SU-DHL-6 (cell line): Measurements from ENCODE around the gene CD300A.

Experiments used
- H2AFZ ChIP-seq: fragments of 200-600 bp; sonication (generic); 2 replicates; pipeline ENCODE4 v1.6.1; 2014; ENCODE audit warnings: low read depth, mild to moderate bottlenecking, moderate library complexity, mixed read lengths, antibody characterized with exemption, low read length; ENCODE audit not compliant: severe bottlenecking
- H3F3A ChIP-seq: fragments of 200-600 bp; shearing (Covaris generic); 2 replicates; pipeline ENCODE4 v1.6.0; 2016; ENCODE audit warnings: antibody characterized with exemption, mild to moderate bottlenecking; ENCODE audit not compliant: insufficient read depth
- H3K27ac ChIP-seq: fragments of 200-600 bp; sonication (generic); 2 replicates; pipeline ENCODE4 v1.5.1; 2016; ENCODE audit warnings: low read depth, mild to moderate bottlenecking, low read length, moderate library complexity, mixed read lengths
- H3K27me3 ChIP-seq: fragments of 200-600 bp; sonication (generic), shearing (Covaris generic); 2 replicates; pipeline ENCODE4 v1.6.0; 2014; ENCODE audit warnings: mild to moderate bottlenecking, low read length
- H3K36me3 ChIP-seq: fragments of 200-600 bp; sonication (generic); 2 replicates; pipeline ENCODE4 v1.6.1; 2014; ENCODE audit warnings: mild to moderate bottlenecking, low read length, mixed read lengths
- H3K4me2 ChIP-seq: fragments of 300-600, 200-600 bp; shearing (Covaris generic), sonication (generic); 2 replicates; pipeline ENCODE4 v1.6.0; 2014; ENCODE audit warnings: low read length, low read depth, mild to moderate bottlenecking; ENCODE audit not compliant: poor library complexity, severe bottlenecking
- H3K4me3 ChIP-seq: fragments of 200-600 bp; sonication (generic); 2 replicates; pipeline ENCODE4 v1.5.1; 2014; ENCODE audit warnings: antibody characterized with exemption, low read length, mild to moderate bottlenecking, mixed read lengths; ENCODE audit not compliant: insufficient read depth, poor library complexity, severe bottlenecking
- H3K79me2 ChIP-seq: fragments of 200-600 bp; sonication (generic); 2 replicates; pipeline ENCODE4 v1.6.1; 2014; ENCODE audit warnings: mild to moderate bottlenecking, low read length, moderate library complexity; ENCODE audit not compliant: insufficient read depth
- H3K9ac ChIP-seq: fragments of 200-600 bp; sonication (generic); 2 replicates; pipeline ENCODE4 v1.7.0; 2014; ENCODE audit warnings: mild to moderate bottlenecking, low read length
- H3K9me2 ChIP-seq: fragments of 200-600 bp; sonication (generic); replicated peaks from 2 replicates; pipeline ENCODE4 v1.6.1; 2014; ENCODE audit warnings: low read length; ENCODE audit not compliant: insufficient read depth
- H3K9me3 ChIP-seq: fragments of 200-600 bp; sonication (generic); 2 replicates; pipeline ENCODE4 v1.6.1; 2014; ENCODE audit warnings: low read length, mixed read lengths; ENCODE audit not compliant: insufficient read depth
- H4K20me1 ChIP-seq: fragments of 200-600 bp; sonication (generic); 2 replicates; pipeline ENCODE4 v1.6.1; 2014; ENCODE audit warnings: low read depth, mild to moderate bottlenecking, antibody characterized with exemption, low read length, moderate library complexity, mixed read lengths
- EZH2phosphoT487 ChIP-seq: fragments of 200-600 bp; sonication (generic), shearing (Covaris generic); conservative IDR thresholded peaks from 2 replicates; pipeline ENCODE4 v1.6.1; 2018; ENCODE audit warnings: mild to moderate bottlenecking, antibody characterized with exemption, low read length, moderate library complexity, mixed read lengths
- TF ChIP-seq, protein P1 (sequence below): fragments of 200-600 bp; sonication (generic); IDR thresholded peaks from one replicate; pipeline ENCODE4 v1.5.1; 2017; ENCODE audit warnings: antibody characterized with exemption, mild to moderate bottlenecking, low read length, moderate library complexity; ENCODE audit not compliant: insufficient read depth, poor library complexity, severe bottlenecking

CD300A gene

GRCh38 chr17:74459622-74460021, 6.8 kb upstream of the CD300A start:
- Histone ChIP-seq H3K9me3 (no peaks in the 10 kb centered on the region), H3K9me2 (no peaks in the 10 kb centered on the region), H3K27me3 (no peaks in the 10 kb centered on the region), H3F3A (no peaks in the 10 kb centered on the region), H3K79me2 (no peaks in the 10 kb centered on the region), H3K27ac (no peak overlapping the region), H4K20me1 (no peaks in the 10 kb centered on the region), H2AFZ (no peak overlapping the region), H3K4me3 (no peak overlapping the region), H3K4me2 (no peak overlapping the region), H3K36me3 (no peaks in the 10 kb centered on the region), H3K9ac (no peak overlapping the region)
- TF ChIP-seq EZH2phosphoT487, result no peak
- TF ChIP-seq, protein P1, sequence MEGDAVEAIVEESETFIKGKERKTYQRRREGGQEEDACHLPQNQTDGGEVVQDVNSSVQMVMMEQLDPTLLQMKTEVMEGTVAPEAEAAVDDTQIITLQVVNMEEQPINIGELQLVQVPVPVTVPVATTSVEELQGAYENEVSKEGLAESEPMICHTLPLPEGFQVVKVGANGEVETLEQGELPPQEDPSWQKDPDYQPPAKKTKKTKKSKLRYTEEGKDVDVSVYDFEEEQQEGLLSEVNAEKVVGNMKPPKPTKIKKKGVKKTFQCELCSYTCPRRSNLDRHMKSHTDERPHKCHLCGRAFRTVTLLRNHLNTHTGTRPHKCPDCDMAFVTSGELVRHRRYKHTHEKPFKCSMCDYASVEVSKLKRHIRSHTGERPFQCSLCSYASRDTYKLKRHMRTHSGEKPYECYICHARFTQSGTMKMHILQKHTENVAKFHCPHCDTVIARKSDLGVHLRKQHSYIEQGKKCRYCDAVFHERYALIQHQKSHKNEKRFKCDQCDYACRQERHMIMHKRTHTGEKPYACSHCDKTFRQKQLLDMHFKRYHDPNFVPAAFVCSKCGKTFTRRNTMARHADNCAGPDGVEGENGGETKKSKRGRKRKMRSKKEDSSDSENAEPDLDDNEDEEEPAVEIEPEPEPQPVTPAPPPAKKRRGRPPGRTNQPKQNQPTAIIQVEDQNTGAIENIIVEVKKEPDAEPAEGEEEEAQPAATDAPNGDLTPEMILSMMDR, result no peak

GRCh38 chr17:74460241-74460640, 6.2 kb upstream of the CD300A start:
- Histone ChIP-seq H3K9ac (no peak overlapping the region), H2AFZ (no peak overlapping the region), H3K36me3 (no peaks in the 10 kb centered on the region), H3K9me2 (no peaks in the 10 kb centered on the region), H3K4me2 (no peak overlapping the region), H3F3A (no peaks in the 10 kb centered on the region), H4K20me1 (no peaks in the 10 kb centered on the region), H3K4me3 (no peak overlapping the region), H3K9me3 (no peaks in the 10 kb centered on the region), H3K79me2 (no peaks in the 10 kb centered on the region), H3K27me3 (no peaks in the 10 kb centered on the region), H3K27ac (no peak overlapping the region)
- no peak for TF ChIP-seq EZH2phosphoT487
- TF ChIP-seq, protein P1, result no peak

DNA sequence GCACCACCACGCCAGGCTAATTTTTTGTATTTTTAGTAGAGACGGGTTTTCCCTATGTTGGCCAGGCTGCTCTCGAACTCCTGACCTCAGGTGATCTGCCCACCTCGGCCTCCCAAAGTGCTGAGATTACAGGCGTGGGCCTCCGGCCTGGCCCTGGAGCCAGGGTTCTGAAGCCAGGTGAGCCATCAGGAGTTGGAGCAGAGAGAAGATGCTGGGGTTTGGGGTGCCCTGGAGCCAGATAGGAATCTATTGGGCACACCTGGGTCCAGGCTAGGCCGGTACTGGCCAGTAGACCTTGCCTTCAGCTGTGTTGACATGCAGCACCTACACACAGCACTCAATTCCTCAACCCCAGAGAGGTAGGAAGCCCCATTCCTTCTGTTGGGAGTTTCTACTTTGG, 5.4 kb upstream of the CD300A start:
- Histone ChIP-seq H3K9me3 (no peaks in the 10 kb centered on the region), H3K79me2 (no peaks in the 10 kb centered on the region), H3K9ac (no peak overlapping the region), H4K20me1 (no peaks in the 10 kb centered on the region), H3K4me3 (no peak overlapping the region), H3K36me3 (no peaks in the 10 kb centered on the region), H3K27me3 (no peaks in the 10 kb centered on the region), H2AFZ (no peak overlapping the region), H3F3A (no peaks in the 10 kb centered on the region), H3K4me2 (no peak overlapping the region), H3K9me2 (no peaks in the 10 kb centered on the region), H3K27ac (no peak overlapping the region)
- no peak for TF ChIP-seq EZH2phosphoT487
- TF ChIP-seq, protein P1, result no peak
